Mucosa of stomach (tissue), 1 donor: ENCODE results near the gene GAK.

Source experiments
- H3K27me3 ChIP-seq: one replicate; pipeline ENCODE4 v1.7.0; 2013; ENCODE audit warnings: mild to moderate bottlenecking, low read length; ENCODE audit not compliant: control insufficient read depth, insufficient read depth
- H3K36me3 ChIP-seq: one replicate; pipeline ENCODE4 v1.7.0; 2013; ENCODE audit warnings: low read length; ENCODE audit not compliant: control insufficient read depth, insufficient read depth
- H3K4me1 ChIP-seq: one replicate; pipeline ENCODE4 v1.7.0; 2013; ENCODE audit warnings: mild to moderate bottlenecking, low read length; ENCODE audit not compliant: control insufficient read depth, insufficient read depth
- H3K4me3 ChIP-seq: one replicate; pipeline ENCODE4 v1.7.0; 2013; ENCODE audit warnings: low read length
- H3K9ac ChIP-seq: one replicate; pipeline ENCODE4 v1.7.0; 2013; ENCODE audit warnings: mild to moderate bottlenecking, low read length, moderate library complexity
- H3K9me3 ChIP-seq: one replicate; pipeline ENCODE4 v1.7.0; 2013; ENCODE audit warnings: mild to moderate bottlenecking, low read length, moderate library complexity; ENCODE audit not compliant: control insufficient read depth
- donor health status: Pancreatic carcinoma.

GAK gene

DNA sequence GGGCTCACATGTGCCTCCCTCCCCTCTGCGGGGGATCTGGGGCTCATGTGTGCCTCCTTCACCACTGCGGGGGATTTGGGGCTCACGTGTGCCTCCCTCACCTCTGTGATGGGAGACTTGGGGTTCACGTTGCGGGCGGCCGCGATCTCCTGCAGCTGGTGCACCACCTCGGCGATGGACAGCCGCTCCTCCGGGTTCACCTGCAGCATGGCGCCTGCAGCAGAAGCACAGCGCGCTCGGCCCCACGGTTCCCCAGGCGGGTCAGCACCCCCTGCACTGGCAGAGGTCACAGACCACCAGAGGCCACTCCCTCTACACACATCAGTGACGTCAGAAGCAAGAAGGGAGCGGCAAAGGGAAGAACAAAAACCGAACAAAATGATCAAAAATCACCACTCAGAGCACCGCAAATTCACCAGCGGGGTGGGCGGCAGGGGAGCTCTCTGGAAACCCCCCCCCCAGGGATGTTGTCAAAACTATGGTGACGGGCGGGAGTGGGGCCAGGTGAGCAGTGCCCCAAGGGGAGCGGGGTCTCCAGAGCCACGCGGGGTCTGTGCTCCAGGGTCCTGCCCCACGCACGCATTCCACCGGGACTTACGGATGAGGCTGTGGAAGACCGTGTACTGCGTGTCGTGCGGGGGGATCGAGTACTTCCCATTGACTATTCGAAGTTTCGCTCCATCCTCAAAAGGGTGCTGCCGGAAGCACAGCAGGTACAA, 38.7 kb downstream of the GAK start:
- no peaks in the 10 kb centered on the region for H3K36me3 ChIP-seq
- no peak overlapping the region for H3K4me3 ChIP-seq
- no peak overlapping the region for H3K9ac ChIP-seq
- no peaks in the 10 kb centered on the region for H3K9me3 ChIP-seq
- H3K4me1 ChIP-seq, result no peaks in the 10 kb centered on the region
- H3K27me3 ChIP-seq, result no peaks in the 10 kb centered on the region

- Histone ChIP-seq H3K36me3 (no peaks in the 10 kb centered on the region), H3K27me3 (no peaks in the 10 kb centered on the region), H3K9ac (no peak overlapping the region), H3K4me1 (no peaks in the 10 kb centered on the region), H3K4me3 (no peak overlapping the region), H3K9me3 (no peaks in the 10 kb centered on the region)
Measured at GRCh38 chr4:892780-893179, 39.3 kb downstream of the GAK start.

DNA sequence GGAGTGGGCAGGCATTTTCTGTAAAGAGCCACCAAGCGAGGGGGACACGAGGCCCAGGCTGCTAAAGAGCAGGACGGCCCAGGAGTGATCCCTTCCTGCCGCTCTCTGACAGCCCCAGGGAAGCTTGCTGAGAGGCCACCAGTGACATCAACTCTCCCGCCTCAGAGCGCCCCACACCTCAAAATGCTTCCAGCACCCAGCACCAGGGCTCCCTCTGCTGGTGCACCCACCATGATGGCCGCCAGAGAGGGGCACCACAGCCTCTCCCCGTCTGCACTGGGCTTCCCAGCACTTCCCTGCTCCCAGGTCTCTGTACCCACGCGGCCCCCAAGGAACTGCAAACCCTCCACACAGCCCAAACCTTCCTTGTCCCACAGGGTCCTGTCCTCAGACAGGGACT, 40.4 kb downstream of the GAK start:
- H3K27me3 ChIP-seq, result no peaks in the 10 kb centered on the region
- no peaks in the 10 kb centered on the region for H3K36me3 ChIP-seq
- H3K9ac ChIP-seq, result no peak overlapping the region
- H3K9me3 ChIP-seq, result no peaks in the 10 kb centered on the region
- no peaks in the 10 kb centered on the region for H3K4me1 ChIP-seq
- no peak overlapping the region for H3K4me3 ChIP-seq

DNA sequence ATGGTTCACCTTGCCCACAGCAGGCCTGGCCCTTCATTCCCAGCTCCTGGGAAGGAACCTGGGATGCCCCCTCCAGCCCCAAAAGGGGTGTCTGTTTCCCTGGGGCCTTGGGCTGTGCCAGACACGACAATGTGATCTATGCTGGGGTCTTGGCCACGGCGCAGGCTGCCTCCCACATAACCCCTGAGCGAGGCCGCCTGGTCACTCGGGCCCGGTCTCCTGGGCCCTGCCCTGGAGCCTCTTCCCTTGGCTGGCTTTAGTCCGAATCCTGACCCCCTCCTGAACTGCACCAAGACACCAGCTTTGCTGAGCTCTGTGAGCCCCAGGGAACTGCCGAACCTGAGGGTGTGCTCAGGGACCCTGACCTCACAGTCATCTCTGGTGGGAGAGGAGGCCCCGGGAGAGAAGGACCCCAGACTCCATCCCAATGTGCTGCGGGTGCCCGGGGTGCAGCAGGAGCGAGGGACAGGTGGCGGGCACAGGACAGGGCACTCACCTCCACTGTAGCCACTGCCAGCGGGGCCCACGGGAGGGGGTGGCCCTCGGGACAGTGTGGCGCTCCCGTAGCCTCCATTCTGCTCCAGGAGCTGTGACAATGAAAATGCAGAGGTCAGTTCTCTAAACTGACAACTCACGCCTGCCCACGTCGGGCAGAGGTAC, 42.0 kb downstream of the GAK start:
- H3K9ac ChIP-seq, result no peak overlapping the region
- no peaks in the 10 kb centered on the region for H3K4me1 ChIP-seq
- no peaks in the 10 kb centered on the region for H3K36me3 ChIP-seq
- H3K27me3 ChIP-seq, result no peaks in the 10 kb centered on the region
- H3K9me3 ChIP-seq, result no peaks in the 10 kb centered on the region
- H3K4me3 ChIP-seq, result no peak overlapping the region

GRCh38 chr4:889516-889915, 42.6 kb downstream of the GAK start:
- no peaks in the 10 kb centered on the region for H3K27me3 ChIP-seq
- H3K36me3 ChIP-seq, result peaks cover 4% of the 10 kb centered on the region
- no peak overlapping the region for H3K9ac ChIP-seq
- H3K9me3 ChIP-seq, result no peaks in the 10 kb centered on the region
- H3K4me3 ChIP-seq, result no peak overlapping the region
- H3K4me1 ChIP-seq, result no peaks in the 10 kb centered on the region

DNA sequence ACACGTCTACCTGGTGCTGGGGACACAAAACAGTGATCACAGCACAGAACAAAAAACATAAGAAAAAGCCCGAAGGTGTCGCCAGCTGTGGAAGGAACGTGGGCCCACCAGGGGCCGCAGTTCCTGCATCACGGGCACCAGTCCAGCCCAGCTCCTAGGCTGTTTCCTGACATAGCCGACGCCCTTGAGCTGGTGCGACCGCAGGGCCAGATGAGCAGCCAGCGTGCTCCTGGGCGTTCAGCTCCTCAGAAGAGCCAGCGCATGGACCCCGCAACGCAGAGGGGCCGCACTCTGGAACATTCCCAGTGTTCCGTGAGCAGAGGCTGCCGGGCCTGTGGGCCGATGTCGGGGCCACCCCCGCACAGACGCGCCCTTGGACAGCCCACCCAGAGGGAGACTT, 44.1 kb downstream of the GAK start:
- no peaks in the 10 kb centered on the region for H3K9me3 ChIP-seq
- H3K9ac ChIP-seq, result no peak overlapping the region
- H3K4me1 ChIP-seq, result no peaks in the 10 kb centered on the region
- H3K27me3 ChIP-seq, result no peaks in the 10 kb centered on the region
- H3K4me3 ChIP-seq, result no peak overlapping the region
- peaks cover 8% of the 10 kb centered on the region for H3K36me3 ChIP-seq

DNA sequence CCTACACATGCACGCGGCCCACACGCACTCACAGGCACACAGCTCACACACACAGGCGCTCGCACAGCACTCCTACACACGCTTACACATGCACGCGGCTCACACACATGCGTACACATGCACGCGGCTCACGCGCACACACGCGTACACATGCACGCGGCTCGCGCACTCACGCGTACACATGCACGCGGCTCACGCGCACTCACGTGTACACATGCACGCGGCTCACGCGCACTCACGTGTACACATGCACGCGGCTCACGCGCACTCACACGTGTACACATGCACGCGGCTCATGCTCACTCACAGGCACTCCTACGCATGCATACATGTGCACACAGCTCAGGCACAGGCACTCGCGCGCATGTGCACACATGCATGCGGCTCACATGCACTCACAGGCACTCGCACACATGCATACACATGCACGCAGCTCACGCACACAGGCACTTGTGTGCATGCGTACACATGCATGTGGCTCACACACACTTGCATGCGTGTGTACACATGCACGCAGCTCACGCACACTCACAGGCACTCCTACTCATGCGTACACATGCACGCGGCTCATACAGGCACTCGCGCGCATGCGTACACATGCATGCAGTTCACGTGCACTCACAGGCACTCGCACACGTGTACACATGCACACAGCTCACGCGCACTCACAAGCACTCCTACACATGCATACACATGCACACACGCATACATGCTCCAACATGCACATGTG, 44.9 kb downstream of the GAK start:
- Histone ChIP-seq H3K9ac (no peak overlapping the region), H3K27me3 (no peaks in the 10 kb centered on the region), H3K4me3 (no peak overlapping the region), H3K4me1 (no peaks in the 10 kb centered on the region), H3K36me3 (peaks cover 8% of the 10 kb centered on the region), H3K9me3 (no peaks in the 10 kb centered on the region)

GRCh38 chr4:886244-886643, 45.9 kb downstream of the GAK start:
- peaks cover 8% of the 10 kb centered on the region for H3K36me3 ChIP-seq
- H3K9me3 ChIP-seq, result no peaks in the 10 kb centered on the region
- no peaks in the 10 kb centered on the region for H3K27me3 ChIP-seq
- no peak overlapping the region for H3K9ac ChIP-seq
- no peaks in the 10 kb centered on the region for H3K4me1 ChIP-seq
- no peak overlapping the region for H3K4me3 ChIP-seq

DNA sequence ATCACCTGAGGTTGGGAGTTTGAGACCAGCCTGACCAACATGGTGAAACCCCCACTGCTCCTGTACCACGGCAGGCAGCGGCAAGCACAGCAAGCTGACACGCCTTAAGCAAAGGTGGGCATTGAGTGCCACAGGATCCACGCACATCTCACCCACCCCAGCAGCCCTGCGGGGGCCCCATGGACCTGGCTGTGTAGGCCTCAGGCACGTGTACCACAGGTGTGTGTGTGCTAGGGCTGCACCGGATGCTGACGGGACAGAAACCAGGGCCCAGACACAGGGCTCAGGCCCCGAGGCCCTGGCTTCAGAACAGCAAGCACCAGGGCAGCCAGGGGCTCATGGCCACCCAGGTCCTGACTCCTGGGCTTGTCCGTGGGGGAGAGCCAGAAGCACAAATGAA, 46.8 kb downstream of the GAK start:
- Histone ChIP-seq H3K4me3 (no peak overlapping the region), H3K4me1 (no peaks in the 10 kb centered on the region), H3K27me3 (no peaks in the 10 kb centered on the region), H3K9me3 (no peaks in the 10 kb centered on the region), H3K9ac (no peak overlapping the region), H3K36me3 (peaks cover 8% of the 10 kb centered on the region)

GRCh38 chr4:884896-885295, 47.2 kb downstream of the GAK start:
- Histone ChIP-seq H3K9ac (no peak overlapping the region), H3K9me3 (no peaks in the 10 kb centered on the region), H3K36me3 (peaks cover 8% of the 10 kb centered on the region), H3K4me1 (no peaks in the 10 kb centered on the region), H3K4me3 (no peak overlapping the region), H3K27me3 (no peaks in the 10 kb centered on the region)

GRCh38 chr4:884259-884658, 47.9 kb downstream of the GAK start:
- Histone ChIP-seq H3K9me3 (no peaks in the 10 kb centered on the region), H3K36me3 (peaks cover 8% of the 10 kb centered on the region), H3K4me3 (no peak overlapping the region), H3K4me1 (no peaks in the 10 kb centered on the region), H3K9ac (no peak overlapping the region), H3K27me3 (no peaks in the 10 kb centered on the region)

- Histone ChIP-seq H3K9me3 (no peaks in the 10 kb centered on the region), H3K4me1 (no peaks in the 10 kb centered on the region), H3K36me3 (peaks cover 8% of the 10 kb centered on the region), H3K4me3 (no peak overlapping the region), H3K27me3 (no peaks in the 10 kb centered on the region), H3K9ac (no peak overlapping the region)
Measured at GRCh38 chr4:883377-884095, 48.6 kb downstream of the GAK start.
